ENCODE measurements around the gene HIRIP3.
"Not testable (repeated sequence)": the region's sequence is repeated elsewhere in the genome, so short reads cannot be mapped to it uniquely, and the experiment has no call there.

The HIRIP3 gene

GRCh38 chr16:29995324-29995910 lies at the start of gene HIRIP3:
Gene HIRIP3, minus strand, starts transcription at chr16:29995617. Its CDS starts 12 bp downstream, at chr16:29995605.
- peak; percentile 83 for DNase-seq
- in situ Hi-C loops (cut with MboI; ENCODE audit: low pct_unique_long_range_greater_than_20kb, low sequenced_read_pairs) = no loop called here

GRCh38 chr16:30041841-30042240 lies 46.4 kb upstream of the HIRIP3 start:
- in situ Hi-C loops (cut with MboI; ENCODE audit: low pct_unique_long_range_greater_than_20kb, low sequenced_read_pairs) = no loop called here
- DNase-seq = peak; percentile 21

- DNase-seq; in situ Hi-C loops (cut with MboI; ENCODE audit: low pct_unique_long_range_greater_than_20kb, low sequenced_read_pairs): not testable (repeated sequence)
Observed at GRCh38 chr16:30040690-30041089, 45.3 kb upstream of the HIRIP3 start.

GRCh38 chr16:30040221-30040620 lies 44.8 kb upstream of the HIRIP3 start:
- DNase-seq = peak; percentile 52
- in situ Hi-C loops (cut with MboI; ENCODE audit: low pct_unique_long_range_greater_than_20kb, low sequenced_read_pairs) = no loop called here

- in situ Hi-C loops (cut with MboI; ENCODE audit: low pct_unique_long_range_greater_than_20kb, low sequenced_read_pairs) = no loop called here
Observed at GRCh38 chr16:30033270-30033669, 37.9 kb upstream of the HIRIP3 start.

GRCh38 chr16:30032083-30032819 lies 36.8 kb upstream of the HIRIP3 start:
- peak; percentile 86 for DNase-seq
- in situ Hi-C loops (cut with MboI; ENCODE audit: low pct_unique_long_range_greater_than_20kb, low sequenced_read_pairs) = no loop called here

More at GRCh38 chr16:30033270-30033669, 37.9 kb upstream of the HIRIP3 start:
- no peak for DNase-seq

GRCh38 chr16:30031477-30031918 lies 36.1 kb upstream of the HIRIP3 start:
- in situ Hi-C loops (cut with MboI; ENCODE audit: low pct_unique_long_range_greater_than_20kb, low sequenced_read_pairs) = no loop called here
- no peak for DNase-seq

- DNase-seq = no peak
- in situ Hi-C loops (cut with MboI; ENCODE audit: low pct_unique_long_range_greater_than_20kb, low sequenced_read_pairs) = no loop called here
Observed at GRCh38 chr16:30030841-30031413, 35.5 kb upstream of the HIRIP3 start, which contains the start of gene TLCD3B. Gene TLCD3B, minus strand, starts transcription at chr16:30031271. Its CDS starts 744 bp downstream, at chr16:30030527.

GRCh38 chr16:30030011-30030685 lies 34.7 kb upstream of the HIRIP3 start:
- in situ Hi-C loops (cut with MboI; ENCODE audit: low pct_unique_long_range_greater_than_20kb, low sequenced_read_pairs) = no loop called here

GRCh38 chr16:30028438-30029076 lies 33.1 kb upstream of the HIRIP3 start:
- in situ Hi-C loops (cut with MboI; ENCODE audit: low pct_unique_long_range_greater_than_20kb, low sequenced_read_pairs) = no loop called here
- peak; percentile 49 for DNase-seq

More at GRCh38 chr16:30030011-30030685, 34.7 kb upstream of the HIRIP3 start:
- no peak for DNase-seq

- no peak for DNase-seq
- in situ Hi-C loops (cut with MboI; ENCODE audit: low pct_unique_long_range_greater_than_20kb, low sequenced_read_pairs) = no loop called here
Observed at GRCh38 chr16:30027588-30028437, 32.4 kb upstream of the HIRIP3 start.

GRCh38 chr16:30026449-30026848 lies 31.0 kb upstream of the HIRIP3 start:
- no peak for DNase-seq
- in situ Hi-C loops (cut with MboI; ENCODE audit: low pct_unique_long_range_greater_than_20kb, low sequenced_read_pairs) = no loop called here

GRCh38 chr16:30025574-30025973 lies 30.2 kb upstream of the HIRIP3 start:
- no peak for DNase-seq
- in situ Hi-C loops (cut with MboI; ENCODE audit: low pct_unique_long_range_greater_than_20kb, low sequenced_read_pairs) = no loop called here

GRCh38 chr16:30025156-30025555 lies 29.7 kb upstream of the HIRIP3 start:
- DNase-seq = no peak
- in situ Hi-C loops (cut with MboI; ENCODE audit: low pct_unique_long_range_greater_than_20kb, low sequenced_read_pairs) = no loop called here

- in situ Hi-C loops (cut with MboI; ENCODE audit: low pct_unique_long_range_greater_than_20kb, low sequenced_read_pairs) = loop anchor here (25.0 kb wide), 1 partner anchor 337 kb away; the partner anchor contains the start of gene QPRT
- DNase-seq = no peak
Observed at GRCh38 chr16:30024451-30024850, 29.0 kb upstream of the HIRIP3 start.

GRCh38 chr16:30023586-30023985 lies 28.2 kb upstream of the HIRIP3 start:
- in situ Hi-C loops (cut with MboI; ENCODE audit: low pct_unique_long_range_greater_than_20kb, low sequenced_read_pairs) = loop anchor here (25.0 kb wide), 1 partner anchor 336 kb away; the partner anchor contains the start of gene QPRT
- DNase-seq = no peak

- in situ Hi-C loops (cut with MboI; ENCODE audit: low pct_unique_long_range_greater_than_20kb, low sequenced_read_pairs) = loop anchor here (25.0 kb wide), 1 partner anchor 336 kb away; the partner anchor contains the start of gene QPRT
- DNase-seq = no peak
Observed at GRCh38 chr16:30022887-30023286, 27.5 kb upstream of the HIRIP3 start, which contains the start of gene C16orf92. Gene C16orf92, plus strand, starts transcription at chr16:30023198. Its CDS starts 143 bp downstream, at chr16:30023341.

GRCh38 chr16:30018731-30019158 lies 23.3 kb upstream of the HIRIP3 start:
- DNase-seq = no peak
- in situ Hi-C loops (cut with MboI; ENCODE audit: low pct_unique_long_range_greater_than_20kb, low sequenced_read_pairs) = loop anchor here (25.0 kb wide), 1 partner anchor 331 kb away; the partner anchor contains the start of gene QPRT
